Neural progenitor cell (in vitro differentiated cells): ENCODE data around the gene FUT4.

Experiments used
- CTCF ChIP-seq: fragments of 200-600 bp; sonication (generic); IDR thresholded peaks from 2 replicates; pipeline ENCODE4 v1.5.1; 2017; ENCODE audit warnings: antibody characterized with exemption, mild to moderate bottlenecking
- EZH2phosphoT487 ChIP-seq: fragments of 200-600 bp; sonication (generic); IDR thresholded peaks from 2 replicates; pipeline ENCODE4 v1.6.1; 2017; ENCODE audit warnings: antibody characterized with exemption

- TF ChIP-seq CTCF (no peak), EZH2phosphoT487 (no peak)
Observed at GRCh38 chr11:94585399-94585798, 41.7 kb downstream of the FUT4 start.
